Fibroblast of mammary gland (primary cell): ENCODE data around the gene JAK3.
"Not testable (repeated sequence)": the region's sequence is repeated elsewhere in the genome, so short reads cannot be mapped to it uniquely, and the experiment has no call there.

ENCODE experiments used
- DNase-seq: peaks from one replicate; pipeline ENCODE4 v3.0.0-alpha.2; 2010; ENCODE audit warnings: low read depth
- H3K4me3 ChIP-seq: 2 replicates; pipeline ENCODE4 v1.5.1; 2011; ENCODE audit warnings: low read depth, mild to moderate bottlenecking, low read length, moderate library complexity; ENCODE audit not compliant: control insufficient read depth
- TF ChIP-seq, protein P1 (sequence below): conservative IDR thresholded peaks from 2 replicates; pipeline ENCODE4 v1.5.1; 2011; ENCODE audit warnings: low read depth, low read length, inconsistent platforms; ENCODE audit not compliant: control insufficient read depth, insufficient read depth

JAK3 gene

GRCh38 chr19:17805427-17805826, 42.4 kb downstream of the JAK3 start:
- TF ChIP-seq, protein P1, sequence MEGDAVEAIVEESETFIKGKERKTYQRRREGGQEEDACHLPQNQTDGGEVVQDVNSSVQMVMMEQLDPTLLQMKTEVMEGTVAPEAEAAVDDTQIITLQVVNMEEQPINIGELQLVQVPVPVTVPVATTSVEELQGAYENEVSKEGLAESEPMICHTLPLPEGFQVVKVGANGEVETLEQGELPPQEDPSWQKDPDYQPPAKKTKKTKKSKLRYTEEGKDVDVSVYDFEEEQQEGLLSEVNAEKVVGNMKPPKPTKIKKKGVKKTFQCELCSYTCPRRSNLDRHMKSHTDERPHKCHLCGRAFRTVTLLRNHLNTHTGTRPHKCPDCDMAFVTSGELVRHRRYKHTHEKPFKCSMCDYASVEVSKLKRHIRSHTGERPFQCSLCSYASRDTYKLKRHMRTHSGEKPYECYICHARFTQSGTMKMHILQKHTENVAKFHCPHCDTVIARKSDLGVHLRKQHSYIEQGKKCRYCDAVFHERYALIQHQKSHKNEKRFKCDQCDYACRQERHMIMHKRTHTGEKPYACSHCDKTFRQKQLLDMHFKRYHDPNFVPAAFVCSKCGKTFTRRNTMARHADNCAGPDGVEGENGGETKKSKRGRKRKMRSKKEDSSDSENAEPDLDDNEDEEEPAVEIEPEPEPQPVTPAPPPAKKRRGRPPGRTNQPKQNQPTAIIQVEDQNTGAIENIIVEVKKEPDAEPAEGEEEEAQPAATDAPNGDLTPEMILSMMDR, result no peak
- DNase-seq, result no peak

GRCh38 chr19:17803264-17803896, 44.4 kb downstream of the JAK3 start:
- no peak for DNase-seq
- no peak overlapping the region for H3K4me3 ChIP-seq
- TF ChIP-seq, protein P1, result no peak

More at GRCh38 chr19:17805427-17805826, 42.4 kb downstream of the JAK3 start:
- no peak overlapping the region for H3K4me3 ChIP-seq

DNA sequence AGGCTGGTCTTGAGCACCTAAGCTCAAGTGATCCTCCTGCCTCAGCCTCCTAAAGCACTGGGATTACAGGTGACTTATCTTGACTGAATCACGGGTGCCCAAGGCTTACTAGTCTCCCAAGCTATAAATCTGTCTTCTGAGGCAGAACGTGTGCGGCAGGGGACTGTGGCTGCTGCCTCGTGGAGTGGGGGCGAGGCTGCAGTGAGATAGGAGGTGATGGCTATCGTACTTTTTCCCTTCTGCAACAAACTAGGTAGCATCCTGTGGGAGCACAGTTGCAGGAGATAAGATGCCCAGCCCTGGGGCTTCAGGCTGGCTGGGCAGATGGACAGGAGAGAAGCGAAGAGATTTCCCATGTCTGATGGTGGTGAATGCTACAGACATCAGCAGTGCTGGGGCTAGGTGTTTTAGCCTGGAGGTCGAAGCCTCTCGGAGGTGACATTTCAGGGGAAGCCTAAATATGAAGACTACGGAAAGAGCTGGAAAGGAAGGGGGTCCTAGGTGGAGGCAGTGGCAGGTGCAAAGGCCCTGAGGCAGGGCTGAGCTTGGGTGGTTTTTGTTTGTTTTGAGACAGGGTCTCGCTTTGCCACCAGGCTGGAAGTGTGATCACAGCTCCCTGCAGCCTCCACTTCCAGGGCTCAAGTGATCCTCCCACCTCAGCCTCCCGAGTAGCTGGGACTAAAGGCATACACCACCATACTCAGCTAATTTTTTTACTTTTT, 45.5 kb downstream of the JAK3 start:
- TF ChIP-seq, protein P1, result no peak
- no peak overlapping the region for H3K4me3 ChIP-seq
- DNase-seq, result no peak

GRCh38 chr19:17798599-17798998, 49.2 kb downstream of the JAK3 start:
- not testable (repeated sequence) for DNase-seq, H3K4me3 ChIP-seq

DNA sequence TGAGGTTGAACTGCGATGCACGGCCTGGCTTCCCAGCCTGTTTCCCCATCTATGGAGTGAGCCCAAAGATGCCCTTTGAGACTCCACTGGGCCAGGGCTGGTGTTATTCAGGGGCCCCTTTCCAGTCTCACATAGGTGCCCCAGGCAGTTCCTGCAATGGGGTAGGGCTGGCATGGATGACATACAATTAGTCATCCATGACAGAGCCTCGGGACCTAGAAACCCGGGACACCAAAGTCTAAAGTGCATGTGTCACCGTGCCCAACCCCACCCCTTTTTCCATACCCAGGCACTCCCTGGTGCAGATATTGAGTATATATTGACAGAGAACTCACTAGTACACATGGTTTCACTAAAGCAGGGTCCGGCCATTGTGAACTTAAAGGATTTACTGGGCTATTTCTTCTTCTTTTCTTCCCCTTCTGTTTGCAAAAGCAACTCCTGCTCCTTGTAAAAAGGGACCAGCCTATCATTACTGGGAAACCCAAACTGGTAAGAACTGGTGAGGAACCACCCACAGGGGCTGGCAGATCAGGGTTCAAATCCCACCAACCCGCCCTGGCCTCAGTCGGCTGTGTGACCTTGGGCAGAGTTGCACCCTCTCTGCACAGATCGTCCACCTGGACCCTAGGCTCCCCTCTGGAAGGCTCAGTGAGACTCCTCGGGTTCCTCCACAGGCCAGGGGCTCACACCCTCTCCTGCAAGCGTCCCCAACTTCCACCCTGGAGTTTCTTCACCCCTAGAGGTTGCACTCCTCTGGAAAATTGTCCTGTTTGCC, 50.2 kb downstream of the JAK3 start:
- TF ChIP-seq, protein P1, result no peak
- DNase-seq, result no peak
- H3K4me3 ChIP-seq, result no peak overlapping the region

DNA sequence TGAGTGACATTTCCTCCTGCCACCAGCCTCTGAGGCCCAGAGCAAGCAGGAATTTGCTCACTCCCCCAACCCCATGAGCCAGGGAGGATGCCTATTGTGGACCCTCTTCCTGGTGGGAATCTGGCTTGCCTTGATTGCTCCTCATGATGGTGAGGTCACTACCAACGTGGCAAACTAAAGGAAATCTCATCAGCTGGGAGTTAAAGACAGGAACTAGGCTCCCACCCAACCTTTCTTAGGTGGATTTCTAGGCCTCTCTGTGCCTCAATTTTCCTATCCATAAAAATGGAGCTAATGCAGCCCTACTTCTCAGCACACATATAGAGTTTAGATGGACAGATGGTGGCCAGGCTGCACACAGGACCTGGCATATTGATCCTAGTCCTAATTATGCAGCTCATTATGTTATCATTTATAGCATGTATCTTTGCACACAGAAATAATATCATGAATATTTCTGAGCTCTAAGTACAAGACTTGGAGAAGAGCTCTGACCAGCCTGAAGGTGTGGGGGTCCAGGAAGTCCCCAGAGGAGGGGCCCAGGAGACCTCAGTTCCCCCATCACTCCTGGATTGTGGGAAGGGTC, 50.9 kb downstream of the JAK3 start:
- no peak for DNase-seq
- TF ChIP-seq, protein P1, result no peak
- no peak overlapping the region for H3K4me3 ChIP-seq
